GM18907 (cell line): ENCODE measurements around the gene DUOX2.
"Not testable (repeated sequence)": the region's sequence is repeated elsewhere in the genome, so short reads cannot be mapped to it uniquely, and the experiment has no call there.

Experiments used
- ATAC-seq: cut with Tn5 transposase; IDR thresholded peaks from one replicate; pipeline ENCODE4 v1.9.1; 2021; ENCODE audit warnings: mild to moderate bottlenecking, moderate library complexity; ENCODE audit not compliant: unreplicated experiment

Gene DUOX2

DNA sequence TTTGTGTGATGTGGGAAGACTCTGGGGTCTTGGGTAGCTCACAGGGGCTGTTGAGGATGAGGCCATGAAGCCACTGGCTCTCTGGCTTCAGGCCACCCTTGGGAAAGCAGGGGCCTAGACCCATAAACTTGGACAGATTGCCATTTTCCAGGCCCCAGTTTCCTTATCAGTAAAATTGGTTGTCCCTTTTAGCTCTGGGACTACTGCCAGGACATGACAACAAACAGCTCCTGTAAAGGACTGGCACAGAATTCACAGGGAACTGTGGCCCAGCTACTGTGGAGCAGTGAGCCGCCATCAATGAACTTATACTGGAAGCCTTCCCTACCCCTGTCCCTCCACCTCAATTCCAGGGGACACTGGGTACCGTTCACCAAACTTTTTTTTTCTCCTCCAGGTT, 36.6 kb downstream of the DUOX2 start:
- not testable (repeated sequence) for ATAC-seq

DNA sequence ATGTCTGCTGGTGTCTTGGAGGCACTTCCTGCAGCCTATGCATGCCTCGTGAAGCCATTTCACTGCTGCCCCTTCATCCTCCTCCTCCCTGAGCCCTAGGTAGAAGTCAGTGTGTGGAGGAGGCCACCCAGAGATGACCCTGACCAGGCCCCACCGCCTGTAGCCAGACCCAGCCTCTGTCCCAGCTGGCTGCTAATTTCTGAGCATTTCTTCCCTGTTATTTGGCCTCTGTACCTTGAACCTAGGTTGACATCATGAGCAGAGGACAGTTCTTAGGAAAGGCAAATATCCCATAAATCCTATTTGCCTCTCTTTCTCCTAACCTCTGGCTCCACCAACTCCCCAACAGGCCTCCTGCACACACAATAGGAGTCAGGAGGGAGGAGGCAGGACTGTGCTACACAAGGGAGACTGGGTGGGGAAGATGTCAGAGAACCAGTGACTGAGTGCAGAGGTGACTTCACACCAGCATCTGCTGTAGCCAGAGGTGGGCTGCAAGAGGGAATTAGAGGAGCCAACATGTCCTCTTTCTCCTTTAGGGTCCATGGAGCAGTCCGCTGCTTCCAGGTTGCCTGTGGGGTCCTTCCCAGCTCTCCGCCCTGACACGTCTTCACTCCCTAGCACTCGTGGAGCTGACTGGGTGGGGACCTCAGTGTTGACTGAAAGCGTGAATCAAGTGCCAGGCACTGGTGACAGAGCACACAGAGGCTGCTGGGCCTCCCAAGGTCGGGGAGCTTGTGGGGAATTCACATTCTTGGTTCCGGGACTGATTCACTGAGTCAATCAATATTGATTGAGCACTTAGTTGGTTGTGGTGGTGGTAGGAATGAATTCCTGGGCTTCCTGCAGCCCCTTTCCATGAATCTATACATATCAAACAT, 38.3 kb downstream of the DUOX2 start:
- ATAC-seq: not testable (repeated sequence)

DNA sequence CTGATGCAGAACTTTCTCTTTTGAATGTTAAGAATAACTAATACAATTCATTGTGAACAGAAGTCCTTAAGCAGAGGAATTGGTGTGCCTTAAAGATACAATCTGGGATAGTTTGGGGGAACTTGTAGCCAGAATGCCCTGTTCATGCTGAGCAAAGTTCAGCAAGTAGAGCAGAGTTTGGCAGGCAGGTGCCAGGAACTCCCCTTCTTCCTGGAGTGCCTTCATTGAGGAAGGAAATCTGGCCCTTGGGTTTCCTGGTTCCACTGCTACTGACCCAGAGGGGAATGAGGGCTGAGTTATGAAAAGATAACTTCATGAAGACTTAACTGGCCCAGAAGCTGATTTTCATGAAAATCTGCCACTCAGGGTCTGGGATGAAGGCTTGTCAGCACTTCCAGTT, 40.4 kb downstream of the DUOX2 start:
- ATAC-seq: not testable (repeated sequence)

DNA sequence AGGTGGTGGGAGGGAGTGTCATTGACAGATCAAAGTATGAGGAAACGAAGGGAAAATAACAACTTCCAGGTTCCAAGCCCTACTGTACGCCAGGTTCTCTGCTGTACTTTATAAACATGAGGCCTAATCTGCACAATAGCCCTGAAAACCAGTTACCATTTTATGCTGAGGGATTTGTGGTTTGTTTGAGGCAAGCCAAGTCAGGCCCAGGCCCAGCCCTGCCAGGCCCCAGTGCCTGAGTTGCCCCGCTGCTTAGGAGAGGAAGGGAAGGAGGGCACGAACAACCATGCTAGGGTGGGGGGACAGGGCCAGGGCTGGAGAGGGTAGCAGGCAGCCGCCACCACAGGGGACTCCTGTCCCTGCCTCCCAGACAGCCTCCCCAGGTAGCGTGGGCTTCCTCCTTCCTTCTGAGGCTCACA, 44.0 kb downstream of the DUOX2 start:
- not testable (repeated sequence) for ATAC-seq

DNA sequence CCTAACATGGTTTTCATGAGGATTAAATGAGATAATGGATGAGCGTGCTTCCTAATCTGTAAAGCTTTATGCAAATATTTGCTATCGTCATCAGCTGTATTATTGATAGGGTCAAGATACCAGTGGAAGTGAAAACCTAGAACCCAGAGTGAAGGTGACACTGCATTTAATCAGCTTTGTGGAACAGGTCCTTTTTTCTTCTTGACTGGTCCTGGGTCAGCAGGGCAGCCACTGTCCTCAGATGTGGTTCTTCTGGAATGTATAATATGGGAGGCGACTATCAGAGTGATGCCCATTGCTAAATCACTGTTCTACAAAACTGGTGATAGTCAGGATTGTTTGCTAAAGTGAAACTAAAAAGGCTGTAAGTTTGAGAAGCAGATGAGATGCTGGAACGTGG, 49.6 kb downstream of the DUOX2 start:
- ATAC-seq: no peak

DNA sequence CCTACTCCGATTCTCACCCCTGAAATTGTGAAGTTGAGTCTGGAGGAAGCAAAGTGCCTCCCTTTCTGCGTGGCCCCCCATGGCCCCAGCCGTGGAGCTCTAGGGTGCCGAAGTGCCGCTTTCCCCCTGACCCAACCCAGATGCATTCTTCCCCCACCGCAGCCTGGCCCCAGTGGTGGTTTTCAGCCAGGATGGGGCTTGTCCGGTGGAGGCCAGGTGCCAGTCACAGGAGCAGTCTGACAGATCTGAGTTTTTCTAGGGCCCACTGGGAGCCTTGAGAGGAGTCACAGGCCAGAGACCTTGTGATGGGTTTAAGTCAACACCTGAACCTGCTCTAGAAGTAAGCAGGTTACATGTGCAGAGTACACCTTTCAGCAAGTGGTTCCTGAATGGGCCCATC, 51.7 kb downstream of the DUOX2 start:
- not testable (repeated sequence) for ATAC-seq

DNA sequence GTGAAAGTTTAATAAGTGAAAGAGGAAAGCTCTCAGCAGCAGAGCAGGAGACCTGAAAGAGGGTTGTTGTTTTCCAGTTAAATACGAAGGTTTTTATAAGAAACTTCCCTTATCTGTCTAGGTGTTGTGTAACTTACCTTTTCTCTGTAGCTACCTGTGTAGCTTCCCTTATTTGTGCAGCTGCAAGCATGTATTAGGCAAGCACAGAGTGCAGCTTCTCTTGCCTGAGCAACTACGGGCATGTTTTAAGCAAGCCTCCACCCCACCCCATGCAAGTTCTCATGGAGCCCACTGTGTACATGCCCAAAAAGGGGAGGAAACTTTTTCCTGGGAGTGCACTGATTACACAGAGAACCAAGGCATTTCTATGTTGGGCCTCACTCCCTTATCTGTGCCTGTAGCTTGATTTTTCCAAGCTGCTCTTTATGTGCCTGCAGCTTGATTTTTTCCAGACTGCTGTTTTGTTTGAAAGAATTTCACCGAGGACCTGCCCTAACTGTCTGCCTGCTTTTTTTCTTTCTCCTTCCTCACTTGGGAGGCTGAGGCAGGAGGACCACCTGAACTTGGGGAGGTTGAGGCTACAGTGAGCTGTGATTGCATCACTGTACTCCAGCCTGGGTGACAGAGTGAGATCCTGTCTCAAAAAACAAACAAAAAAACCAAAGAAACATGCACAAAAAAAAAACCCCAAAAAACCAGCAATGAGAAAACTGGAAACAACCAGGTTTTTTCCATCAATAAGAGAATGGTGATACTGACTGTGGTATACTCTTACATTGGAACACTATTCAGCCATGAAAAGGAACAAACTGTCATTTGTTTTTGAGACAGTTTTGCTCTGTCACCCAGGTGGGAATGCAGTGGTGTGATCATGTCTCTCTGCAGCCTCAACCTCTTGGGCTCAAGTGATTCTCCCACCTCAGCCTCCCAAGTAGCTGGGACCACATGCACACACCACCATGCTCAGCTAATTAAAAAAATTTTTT, 55.0 kb downstream of the DUOX2 start:
- ATAC-seq: not testable (repeated sequence)

DNA sequence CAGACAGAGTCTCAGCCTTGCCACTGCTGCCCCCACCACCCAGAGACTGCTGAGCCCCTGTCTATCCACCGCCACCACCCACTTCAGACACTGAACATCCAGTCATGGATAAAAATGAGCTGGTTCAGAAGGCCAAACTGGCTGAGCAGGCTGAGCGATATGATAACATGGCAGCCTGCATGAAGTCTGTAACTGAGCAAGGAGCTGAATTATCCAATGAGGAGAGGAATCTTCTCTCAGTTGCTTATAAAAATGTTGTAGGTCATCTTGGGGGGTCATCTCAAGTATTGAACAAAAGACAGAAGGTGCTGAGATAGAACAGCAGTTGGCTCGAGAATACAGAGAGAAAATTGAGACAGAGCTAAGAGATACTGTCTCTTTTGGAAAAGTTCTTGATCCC, 61.3 kb downstream of the DUOX2 start:
- not testable (repeated sequence) for ATAC-seq

DNA sequence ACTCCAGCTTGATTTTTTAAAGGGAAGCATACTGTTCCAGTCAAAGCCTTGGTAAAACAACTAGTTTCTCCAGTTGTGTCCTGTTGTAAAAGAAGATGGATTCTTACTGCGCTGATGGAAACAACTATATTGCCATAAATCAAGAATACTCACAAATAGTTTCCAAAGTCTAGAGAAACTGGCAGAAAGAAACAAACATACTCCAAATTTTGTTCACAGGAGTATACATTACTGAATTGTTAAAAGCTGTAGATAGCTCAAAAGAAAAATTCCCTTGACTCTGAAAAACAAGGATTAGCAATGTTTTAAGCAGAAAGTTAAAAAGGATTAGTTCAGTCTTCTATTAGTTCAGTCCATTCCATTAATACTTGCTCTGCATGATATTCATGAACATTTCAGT, 63.4 kb downstream of the DUOX2 start:
- no peak for ATAC-seq

DNA sequence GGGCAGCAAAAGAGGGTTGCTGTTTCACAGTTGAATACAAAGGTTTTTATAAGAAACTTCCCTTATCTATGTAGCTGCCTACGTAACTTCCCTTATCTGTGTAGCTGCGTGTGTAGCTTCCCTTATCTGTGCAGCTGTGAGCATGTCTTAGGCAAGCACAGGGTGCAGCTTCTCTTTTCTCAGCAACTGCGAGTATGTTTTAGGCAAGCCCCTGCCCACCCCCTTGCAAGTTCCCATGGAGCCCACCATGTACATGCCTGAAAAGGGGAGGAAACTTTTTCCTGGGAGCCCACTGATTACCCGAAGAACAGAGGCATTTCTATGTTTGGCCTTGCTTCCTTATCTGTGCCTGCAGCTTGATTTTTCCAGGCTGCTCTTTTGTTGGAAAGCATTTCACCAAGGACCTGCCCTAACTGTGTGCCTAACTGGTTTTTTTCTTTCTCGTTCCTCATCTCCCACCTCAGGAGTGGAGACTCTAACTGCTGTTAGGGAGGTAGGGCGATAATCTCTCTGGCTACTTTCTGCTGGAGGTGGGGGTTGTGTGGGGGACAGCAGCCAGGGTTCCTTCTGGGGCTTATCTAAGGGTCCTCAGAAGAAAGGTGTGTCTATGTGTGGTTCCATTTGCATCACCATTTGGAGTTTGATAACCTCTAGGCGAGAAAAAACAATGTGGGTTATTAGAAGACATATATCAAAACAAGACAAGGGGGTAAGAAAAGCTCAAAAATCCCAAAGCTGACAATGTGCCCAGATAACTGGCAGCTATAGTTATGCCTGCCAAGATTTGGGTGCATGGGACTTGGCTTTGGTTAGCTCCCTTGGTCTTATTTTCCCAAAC, 65.0 kb downstream of the DUOX2 start:
- no peak for ATAC-seq

DNA sequence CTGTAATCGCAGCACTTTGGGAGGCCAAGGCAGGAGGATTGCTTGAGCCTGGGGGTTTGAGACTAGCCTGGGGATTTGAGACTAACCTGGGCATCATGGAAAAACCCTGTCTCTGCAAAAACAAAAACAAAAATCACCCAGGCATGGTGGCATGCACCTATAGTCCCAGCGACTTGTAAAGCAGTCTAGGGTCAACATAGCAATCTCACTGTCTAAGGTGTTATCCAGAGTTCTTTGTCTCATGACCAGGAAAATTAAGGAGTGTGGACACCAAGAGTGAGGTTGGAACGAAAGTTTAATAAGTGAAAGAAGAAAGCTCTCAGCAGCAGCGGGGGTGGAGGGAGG, 65.6 kb downstream of the DUOX2 start:
- not testable (repeated sequence) for ATAC-seq

DNA sequence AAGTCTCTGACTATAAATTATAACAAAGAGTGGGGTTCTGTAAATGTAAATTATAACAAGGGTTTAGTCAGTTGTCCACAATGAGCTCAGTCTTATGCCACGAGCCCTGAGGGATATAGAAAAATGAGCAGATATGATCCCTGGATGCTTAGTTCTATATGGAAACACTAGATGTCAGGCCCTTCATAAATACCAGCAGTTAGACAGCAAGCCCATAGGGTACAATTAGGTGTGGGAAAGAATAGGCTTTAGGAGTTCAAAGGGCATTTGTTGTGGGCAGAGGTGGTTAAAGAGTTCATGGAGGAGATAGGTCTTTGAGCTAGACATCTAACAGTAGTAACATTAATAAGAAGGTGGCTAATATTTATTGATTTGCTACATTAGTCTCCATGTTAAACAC, 69.7 kb downstream of the DUOX2 start:
- not testable (repeated sequence) for ATAC-seq

DNA sequence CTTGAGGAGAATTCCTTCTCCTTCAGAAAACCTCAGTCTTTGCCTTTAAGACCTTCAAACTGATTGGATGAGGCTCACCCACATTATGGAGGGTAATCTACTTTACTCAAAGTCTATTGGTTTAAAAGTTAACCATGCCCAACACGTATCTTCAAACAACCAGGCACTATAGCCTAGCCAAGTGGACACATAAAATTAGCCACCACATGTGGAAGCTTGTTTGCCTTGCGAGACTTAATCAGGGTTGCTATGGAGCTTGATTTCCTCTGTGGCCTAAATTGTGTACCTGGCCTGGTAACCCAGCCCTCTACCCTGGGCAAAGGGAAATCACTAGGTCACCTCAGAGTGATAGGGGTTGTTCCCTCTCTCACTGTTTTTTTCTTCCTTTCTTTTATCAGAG, 71.1 kb downstream of the DUOX2 start:
- not testable (repeated sequence) for ATAC-seq
